GM19351 (cell line): Measurements from ENCODE around the gene ZNF428.
"Not testable (repeated sequence)": the region's sequence is repeated elsewhere in the genome, so short reads cannot be mapped to it uniquely, and the experiment has no call there.

ENCODE experiments used
- ATAC-seq: cut with Tn5 transposase; IDR thresholded peaks from one replicate; pipeline ENCODE4 v1.9.1; 2021; ENCODE audit warnings: mild to moderate bottlenecking, moderate library complexity; ENCODE audit not compliant: unreplicated experiment

Gene ZNF428, protein sequence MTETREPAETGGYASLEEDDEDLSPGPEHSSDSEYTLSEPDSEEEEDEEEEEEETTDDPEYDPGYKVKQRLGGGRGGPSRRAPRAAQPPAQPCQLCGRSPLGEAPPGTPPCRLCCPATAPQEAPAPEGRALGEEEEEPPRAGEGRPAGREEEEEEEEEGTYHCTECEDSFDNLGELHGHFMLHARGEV

DNA sequence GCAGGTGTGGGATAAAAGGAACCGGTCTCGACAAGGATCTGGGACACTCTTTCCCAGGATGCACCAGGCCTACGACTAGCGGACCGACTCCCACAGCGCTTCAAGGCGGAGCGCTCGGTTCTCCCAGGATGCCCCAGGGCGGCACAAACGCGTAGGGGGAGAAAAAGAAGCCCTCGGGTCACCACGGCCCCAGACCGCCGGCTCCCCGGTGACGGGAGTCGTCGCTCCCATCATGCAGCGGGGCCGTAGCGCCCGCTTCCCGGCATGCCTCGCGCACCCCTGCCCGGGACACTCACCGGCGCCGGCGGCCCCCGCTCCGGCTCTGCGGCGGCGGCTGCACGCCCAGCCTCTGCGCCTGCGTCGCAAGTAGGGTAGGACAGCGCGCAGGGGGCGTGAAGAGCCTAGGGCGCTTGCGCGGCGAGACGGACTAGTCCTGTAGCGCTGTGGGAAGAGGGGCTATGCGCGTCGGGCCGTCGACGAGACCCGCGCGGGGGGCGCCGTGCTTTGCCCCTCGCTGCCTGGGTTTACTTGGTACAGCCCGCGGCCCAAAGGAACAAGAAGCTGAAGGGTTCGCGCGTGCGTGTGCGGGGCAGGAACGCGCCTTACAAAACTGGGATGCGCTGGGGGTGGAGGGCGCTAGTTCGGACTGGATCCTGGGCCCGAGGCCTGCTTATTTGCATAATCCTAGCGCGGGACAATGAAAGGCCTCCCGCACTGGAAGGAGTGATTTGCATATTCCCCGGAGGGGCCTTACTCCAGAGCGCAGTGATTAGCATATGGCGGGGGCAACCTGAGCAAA lies at the start of gene ZNF428:
Gene ZNF428 (minus strand): TSS at position 368 of the 799 bp plus-strand sequence. CDS start 5,325 bp downstream, outside the sequence.
- ATAC-seq = peak; percentile 74

DNA sequence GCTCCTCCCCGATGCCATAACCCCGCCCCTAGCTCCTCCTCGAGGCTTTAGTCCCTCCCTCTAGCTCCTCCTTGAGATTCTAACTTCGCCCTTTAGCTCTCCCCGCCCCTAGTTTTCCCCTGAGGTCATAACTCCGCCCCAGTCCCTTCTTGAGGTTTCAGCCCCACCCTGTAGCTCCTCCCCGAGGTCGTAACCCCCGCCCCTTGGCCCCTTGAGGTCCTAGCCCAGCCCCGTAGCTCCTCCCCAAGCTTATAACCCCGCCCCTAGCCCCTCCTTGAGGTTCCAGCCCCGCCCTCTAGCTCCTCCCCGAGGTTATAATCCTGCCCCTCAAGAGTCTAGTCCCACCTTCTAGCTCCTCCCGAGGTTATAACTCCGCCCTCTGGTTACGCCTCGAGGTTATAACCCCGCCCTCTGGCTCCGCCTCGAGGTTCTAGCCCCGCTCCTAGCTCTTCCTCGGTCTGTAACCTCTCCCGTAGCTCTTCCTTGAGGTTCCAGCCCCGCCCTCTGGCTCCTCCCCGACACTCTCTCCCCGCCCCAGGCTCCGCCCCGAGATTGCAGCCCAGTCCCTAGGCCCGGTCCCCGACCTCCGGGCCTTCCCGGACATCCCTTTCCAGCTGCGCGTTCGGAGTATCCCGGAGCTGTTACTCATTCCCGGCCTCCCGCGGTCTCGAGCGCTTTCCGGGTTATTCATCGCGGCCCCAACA lies 49.1 kb upstream of the ZNF428 start:
- peak; percentile 86 for ATAC-seq

DNA sequence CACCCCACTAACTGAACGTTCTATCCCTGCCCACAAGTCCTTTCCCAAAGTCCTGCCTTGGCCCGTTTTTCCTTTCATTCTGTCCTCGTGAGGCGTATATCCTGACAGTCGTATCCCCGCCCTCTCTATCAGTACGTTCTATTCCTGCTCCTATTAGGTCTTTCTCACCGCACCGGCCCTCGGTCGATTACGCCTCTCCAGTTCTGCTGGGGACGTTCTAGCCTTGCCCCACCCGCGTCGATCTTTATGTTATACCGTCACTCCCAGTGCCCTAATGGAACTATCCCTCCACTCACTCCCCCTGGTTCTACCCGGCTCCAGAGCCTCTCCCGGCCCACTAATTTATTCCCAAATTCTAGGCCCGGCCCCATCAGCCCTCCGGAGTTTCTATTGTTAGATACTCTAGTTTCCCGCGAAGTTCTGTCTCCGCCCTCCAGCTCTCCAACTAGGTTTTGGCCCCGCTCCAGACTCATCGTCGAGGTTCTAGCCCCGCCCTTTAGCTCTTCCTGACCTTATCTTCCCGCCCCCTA lies 48.5 kb upstream of the ZNF428 start:
- no peak for ATAC-seq

DNA sequence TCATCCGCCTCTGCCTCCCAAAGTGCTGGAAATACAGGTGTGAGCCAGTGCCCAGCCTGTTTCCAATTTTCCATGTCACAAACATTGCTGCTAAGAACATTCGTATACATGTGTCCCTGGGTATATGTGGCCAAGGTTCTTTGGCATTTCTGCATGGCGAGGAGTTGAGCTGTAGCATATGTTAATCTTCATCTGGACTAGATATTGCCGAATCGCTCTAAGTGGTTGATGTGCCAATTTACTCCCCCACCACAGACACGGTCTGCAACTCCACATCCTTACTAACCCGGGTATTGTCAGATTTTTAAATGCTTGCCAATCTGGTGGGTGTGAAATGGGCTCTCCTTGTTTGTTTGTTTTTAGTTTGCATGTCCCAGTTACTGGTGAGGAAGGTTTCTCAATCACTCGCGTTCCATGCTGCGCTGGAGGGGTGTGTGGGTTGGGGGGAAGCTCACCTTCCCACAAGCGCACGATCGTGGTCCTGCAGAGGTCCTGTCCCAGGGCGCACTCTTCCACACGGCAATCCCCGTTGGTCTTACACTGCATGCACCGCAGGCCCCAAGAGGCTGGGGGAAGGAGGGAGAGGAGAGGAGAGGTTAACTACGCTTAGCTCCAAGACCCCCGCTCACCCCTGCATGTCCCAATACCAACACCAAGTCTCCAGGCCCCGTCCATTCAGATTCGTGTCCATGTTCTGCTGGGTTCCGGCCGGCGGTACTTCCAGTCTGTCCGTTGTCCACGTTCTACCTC lies 47.9 kb upstream of the ZNF428 start:
- ATAC-seq = no peak

DNA sequence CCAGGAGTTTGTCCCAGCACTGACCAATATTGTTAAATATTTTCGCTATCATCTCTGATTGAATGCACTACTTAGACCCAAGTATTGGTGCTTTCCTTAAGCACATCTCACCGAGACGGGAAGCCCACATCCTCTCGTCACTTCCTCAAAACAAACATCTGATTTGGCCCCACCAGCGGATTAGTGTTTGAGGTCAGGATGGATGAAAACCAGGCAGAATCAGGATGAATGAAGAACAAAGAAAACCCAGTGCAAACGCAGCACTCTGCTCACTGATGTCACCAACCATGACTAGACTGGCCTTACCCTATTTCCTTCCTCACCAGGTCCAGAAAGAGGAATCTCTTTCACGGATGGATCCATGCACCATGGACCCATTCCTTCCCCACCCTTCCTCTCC lies 44.6 kb upstream of the ZNF428 start:
- no peak for ATAC-seq

DNA sequence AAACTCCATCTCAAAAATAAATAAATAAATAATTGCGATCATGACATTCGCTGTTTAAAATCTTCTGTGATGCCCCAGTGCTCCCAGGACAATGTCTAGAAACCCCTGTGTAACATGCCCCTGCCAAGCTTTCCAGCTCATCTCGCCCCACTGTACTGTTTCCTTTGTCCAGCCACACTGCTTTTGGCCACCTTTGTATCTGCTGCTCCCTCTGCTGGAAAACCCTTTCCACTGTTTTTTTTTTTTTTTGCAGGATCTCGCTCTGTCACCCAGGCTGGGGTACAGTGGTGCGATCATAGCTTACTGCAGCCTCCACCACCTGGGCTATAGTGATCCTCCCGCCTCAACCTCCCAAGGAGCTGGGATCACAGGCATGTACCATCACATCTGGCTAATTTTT lies 43.1 kb upstream of the ZNF428 start:
- no peak for ATAC-seq

DNA sequence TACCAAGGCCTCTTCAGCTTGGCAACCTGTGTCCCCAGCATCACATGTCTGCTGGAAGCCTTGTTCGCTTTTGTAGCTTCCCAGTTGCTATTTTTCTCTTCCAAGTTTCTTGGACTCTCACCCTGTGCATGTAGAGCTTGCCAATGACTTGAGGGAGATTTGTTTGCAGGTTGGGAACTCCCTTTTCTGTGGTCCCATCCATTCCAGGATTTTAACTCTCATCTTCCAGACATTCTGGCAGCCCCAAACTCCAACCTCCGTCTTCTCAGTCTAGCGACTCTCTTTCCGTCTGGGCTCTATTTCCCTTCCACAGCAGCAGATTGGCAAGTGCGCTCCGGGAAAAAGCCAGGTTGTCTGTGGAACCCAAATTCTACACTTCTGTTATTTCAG lies 41.5 kb upstream of the ZNF428 start:
- no peak for ATAC-seq

DNA sequence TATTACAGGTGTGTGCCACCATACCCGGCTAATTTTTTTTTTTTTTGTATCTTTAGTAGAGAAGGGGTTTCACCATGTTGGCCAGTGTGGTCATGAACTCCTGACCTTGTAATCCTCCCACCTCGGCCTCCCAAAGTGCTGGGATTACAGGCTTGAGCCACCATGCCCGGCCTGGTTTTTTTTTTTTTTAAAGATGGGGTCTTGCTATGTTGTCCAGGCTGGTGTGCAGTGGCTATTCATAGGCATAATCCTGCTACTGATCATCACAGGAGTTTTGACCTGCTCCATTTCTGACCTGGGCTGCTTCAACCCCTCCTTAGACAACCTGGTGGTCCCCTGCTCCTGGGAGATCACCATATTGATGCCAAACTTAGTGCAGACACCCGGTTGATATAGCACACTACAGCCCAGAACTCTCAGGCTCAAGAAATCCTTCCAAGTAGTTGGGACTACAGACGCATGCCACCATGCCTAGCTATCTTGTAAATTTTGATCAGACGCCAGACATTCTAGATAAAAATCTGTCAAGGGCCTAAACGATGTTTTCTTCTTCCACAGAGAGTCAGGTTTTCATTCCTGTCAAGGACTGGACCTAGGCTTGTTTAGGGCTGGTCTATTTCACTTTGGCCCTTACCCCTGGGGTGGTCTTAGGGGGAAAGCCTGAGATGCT lies 41.0 kb upstream of the ZNF428 start:
- ATAC-seq = no peak

DNA sequence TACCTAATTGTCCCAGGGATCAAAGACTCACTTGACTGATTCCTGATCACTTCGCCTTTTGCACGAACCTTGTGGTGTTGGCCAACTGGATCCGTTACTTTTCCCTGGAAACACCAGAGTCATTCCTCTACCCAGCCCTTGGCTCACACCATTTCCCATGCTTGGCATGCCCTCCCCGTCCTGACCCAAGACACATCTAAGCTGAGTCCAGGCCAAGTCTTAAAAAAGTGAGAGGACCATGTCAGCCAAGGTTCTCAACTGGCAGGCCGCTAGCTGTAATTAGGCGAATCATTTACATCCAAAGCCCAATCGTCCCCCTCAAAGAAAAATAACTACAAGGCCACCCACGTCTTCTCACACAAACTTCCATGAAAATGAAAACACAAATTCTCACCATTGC lies 39.1 kb upstream of the ZNF428 start:
- ATAC-seq = no peak

DNA sequence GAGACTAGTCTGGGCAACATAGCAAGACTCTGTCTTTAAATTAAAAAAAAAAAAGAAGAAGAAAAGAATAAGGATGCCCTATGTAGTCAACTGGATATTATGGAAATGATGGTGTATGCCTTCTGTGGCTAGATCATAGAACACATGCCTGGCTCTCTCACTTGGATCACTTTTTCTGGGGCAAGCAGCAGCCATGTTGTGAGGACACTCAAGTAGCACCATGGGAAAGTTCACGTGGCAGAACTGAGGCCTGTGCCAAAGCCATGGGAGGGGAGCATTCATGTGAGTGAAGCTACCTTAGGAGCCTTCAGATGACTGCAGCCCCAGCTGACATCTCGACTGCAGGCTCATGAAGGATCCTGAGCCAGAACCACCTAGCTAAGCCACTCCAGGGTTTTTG lies 38.6 kb upstream of the ZNF428 start:
- ATAC-seq = no peak

DNA sequence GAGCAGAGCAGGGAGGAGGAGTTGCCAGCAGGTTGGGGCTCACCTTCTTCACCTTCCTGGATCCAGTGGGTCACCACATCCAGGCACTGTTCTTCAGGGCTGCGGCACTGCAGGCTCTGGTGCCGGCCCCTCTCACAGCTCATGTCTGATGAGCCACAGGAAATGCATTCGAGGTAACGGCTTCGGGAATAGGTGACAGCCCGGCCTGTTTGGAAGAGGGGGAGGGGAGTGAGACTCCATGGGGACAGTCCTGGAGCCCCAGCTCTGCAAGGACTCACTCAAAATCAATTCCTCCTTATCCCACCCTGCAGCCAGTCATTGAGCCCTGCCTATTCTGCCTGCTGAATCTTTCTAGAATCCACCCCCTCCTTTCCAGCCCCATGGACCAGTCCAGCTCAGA lies 37.0 kb upstream of the ZNF428 start:
- ATAC-seq = no peak

DNA sequence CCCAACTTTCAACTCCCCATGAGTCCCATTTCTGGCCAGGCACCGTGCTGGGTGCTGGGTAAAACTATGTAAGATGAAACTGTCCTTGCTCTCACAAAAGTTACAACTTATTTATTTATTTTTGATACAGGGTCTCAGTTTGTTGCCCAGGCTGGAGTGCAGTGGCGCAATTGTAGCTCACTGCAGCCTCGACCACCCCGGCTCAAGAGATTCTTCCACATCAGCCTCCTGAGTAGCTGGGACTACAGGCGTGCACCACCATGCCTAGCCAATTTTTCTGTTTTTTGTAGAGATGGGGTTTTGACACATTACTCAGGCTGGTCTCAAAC lies 33.1 kb upstream of the ZNF428 start:
- no peak for ATAC-seq

DNA sequence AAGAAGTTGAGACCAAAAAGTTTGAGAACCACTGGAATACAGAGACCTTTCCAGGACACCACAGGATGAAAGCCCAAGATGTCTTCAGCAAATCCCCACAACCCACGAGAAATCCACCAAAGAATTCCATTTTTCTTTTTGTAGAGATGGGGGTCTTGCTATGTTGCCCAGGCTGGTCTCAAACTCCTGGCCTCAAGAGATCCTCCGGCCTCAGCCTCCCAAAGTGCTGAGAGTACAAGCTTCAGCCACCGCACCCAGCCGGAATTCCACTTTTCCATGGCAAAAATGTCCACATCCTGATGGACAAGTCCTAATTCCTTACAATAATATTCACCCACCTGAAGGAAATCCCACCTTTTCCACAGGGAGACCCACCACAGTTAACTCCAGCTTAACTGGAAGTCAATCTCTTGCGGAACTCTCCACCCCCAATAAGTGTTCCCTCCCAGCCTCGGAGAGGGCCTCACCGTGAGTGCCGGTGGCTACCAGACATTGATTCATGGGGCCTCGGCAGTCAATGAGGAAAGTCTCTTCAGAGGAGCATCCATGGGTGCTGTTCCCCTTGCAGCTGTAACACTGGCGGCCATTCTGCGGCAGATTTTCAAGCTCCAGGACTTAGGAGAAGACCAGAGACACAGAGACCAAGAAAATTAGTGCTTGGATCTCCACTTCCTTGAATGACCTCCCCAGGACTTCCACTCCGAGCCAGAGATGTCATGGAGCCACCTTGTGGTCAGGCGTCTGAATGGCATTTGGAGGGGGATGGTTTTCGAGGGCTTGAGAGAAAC lies 32.5 kb upstream of the ZNF428 start:
- ATAC-seq = no peak

DNA sequence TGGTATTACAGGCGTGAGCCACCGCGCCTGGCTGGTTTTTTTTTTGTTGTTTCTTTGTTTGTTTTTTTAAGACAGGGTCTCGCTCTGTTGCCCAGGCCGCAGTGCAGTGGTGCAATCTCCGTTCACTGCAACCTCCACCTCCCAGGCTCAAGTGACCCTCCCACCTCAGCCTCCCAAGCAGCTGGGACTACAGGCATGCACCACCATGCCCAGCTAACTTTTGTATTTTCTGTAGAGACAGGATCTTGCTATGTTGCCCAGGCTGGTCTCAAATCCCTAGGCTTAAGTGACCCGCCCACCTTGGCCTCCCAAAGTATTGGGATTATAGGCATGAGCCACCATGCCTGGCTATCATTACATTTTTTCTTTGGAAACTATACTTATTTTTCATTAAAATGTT lies 30.8 kb upstream of the ZNF428 start:
- ATAC-seq = not testable (repeated sequence)

DNA sequence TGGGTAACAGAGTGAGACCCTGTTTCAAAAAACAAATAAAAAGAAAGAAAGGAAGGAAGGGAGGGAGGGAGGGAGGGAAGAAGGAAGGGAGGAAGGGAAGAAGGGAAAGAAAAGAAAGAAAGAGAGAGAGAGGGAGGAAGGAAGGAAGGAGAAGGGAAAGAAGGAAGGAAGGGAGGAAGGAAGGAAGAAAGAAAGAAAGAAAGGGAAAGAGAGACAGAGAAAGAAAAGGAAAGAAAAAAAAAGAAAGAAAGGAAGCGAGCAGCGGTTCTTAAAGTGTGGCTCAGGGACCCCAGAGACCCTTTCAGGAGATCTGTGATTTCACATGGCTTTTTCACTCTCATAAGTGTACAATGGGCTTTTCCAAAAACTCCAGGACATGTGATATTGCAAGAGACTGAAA lies 30.1 kb upstream of the ZNF428 start:
- no peak for ATAC-seq

DNA sequence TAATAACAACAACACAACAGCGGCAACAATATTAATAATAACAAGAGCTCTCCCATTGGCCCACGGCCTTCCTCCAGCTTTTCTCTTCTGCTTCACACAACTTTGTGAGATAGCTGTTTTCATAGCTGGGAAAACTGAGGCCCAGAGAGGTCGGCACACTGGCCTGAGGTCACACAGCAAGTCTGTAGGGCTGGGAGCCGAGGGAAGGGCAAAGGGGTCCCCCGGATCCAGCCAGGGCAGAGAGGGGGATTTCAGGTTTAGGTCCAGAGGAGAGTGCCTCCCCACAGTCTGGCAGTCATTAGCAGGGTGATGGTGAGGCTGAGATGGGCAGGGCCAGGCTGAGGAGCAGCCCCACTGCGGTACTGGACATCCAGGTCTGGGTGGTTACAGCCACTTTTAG lies 29.2 kb upstream of the ZNF428 start:
- ATAC-seq = no peak

DNA sequence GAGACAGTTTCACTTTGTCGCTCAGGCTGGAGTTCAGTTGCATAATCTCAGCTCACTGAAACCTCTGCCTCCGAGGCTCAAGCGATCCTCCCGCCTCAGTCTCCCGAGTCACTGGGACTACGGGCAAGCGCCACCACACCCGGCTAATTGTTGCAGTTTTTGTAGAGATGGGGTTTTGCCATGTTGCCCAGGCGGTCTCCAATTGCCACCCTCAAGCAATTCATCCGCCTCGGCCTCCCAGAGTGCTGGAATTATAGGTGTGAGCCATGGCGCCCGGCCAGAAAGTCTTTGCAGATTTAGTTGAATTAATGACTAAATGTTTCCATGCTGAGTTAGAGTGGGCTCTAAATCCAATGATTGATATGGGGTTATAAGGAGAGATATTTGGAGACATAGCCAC lies 24.8 kb upstream of the ZNF428 start:
- ATAC-seq = no peak

DNA sequence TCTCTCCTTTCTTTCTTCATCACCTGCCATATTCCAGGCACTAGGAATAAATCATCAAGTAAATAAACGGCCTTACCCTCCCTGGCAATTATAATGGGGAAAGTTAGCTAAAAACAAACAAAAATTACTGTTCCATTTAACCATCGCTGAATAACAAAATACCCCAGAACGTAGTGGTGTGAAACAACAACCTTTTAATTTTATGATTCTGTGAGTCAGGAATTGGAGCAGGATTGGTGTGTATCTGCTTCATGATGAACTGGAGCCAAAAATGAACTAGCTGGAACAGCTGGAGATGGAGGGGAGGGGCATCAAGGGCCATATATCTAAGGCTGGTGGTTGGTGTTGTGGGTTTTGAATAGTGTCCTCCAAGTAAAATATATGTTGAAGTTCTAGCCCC lies 23.9 kb upstream of the ZNF428 start:
- ATAC-seq = no peak

DNA sequence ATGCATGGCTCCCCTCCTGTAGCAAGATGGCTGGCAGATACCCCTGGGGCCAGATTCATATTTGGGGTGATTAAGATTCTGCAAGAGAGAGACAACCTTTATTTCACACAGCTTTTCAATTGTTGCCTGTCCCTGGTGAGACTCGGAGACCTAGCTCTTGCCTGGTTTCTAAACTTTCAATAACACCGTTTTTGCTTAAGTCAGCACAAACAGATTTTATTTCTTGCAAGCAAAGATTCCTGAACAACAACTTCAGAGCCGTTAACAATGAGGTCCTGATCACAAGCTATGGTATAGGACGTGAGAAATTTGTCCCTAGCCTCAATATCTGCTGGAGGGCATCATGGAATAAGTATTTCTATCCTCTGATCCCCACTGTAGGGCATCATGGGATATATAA lies 23.1 kb upstream of the ZNF428 start:
- ATAC-seq = no peak

DNA sequence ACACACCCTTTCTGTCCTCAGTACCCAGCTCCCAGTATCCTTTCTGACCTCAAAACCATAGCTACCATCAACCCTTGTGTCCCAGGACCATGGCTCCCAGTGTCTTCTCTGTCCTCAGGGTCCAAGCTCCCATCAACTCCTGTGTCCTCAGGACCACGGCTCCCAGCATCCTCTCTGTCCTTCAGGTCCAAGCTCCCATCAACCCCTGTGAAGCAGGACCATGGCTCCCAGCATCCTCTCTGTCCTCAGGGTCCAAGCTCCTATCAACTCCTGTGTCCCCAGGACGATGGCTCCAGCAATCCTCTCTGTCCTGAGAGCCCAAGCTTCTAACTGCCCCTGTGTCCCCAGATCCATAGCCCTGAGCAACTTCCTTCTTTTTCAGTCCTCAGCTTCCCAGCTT lies 21.9 kb upstream of the ZNF428 start:
- no peak for ATAC-seq
